Keratinocyte (primary cell): ENCODE results near the gene LRP1B.

Source experiments
- CTCF ChIP-seq, 3 experiments: IDR thresholded peaks in 1 of 3; conservative IDR thresholded peaks in 1 of 3; optimal IDR thresholded peaks in 1 of 3; 2 replicates in 2 of 3; 3 replicates in 1 of 3; pipeline versions ENCODE3 to v1.5.1; 2011; ENCODE audit warnings: low read length in 3 of 3, mild to moderate bottlenecking in 3 of 3, moderate library complexity in 2 of 3, control low read depth in 1 of 3, inconsistent platforms in 1 of 3; ENCODE audit not compliant: insufficient read depth in 2 of 3; ENCODE audit errors: extremely low read depth in 1 of 3
- EZH2 ChIP-seq: IDR thresholded peaks from one replicate; pipeline ENCODE4 v1.6.1; 2012; ENCODE audit warnings: inconsistent platforms, mild to moderate bottlenecking, low read length, moderate library complexity

- TF ChIP-seq EZH2 (no peak), CTCF (optimal IDR thresholded peaks at IDR 0.05 in 1 of 3, IDR thresholded peaks at IDR 0.05 in 1 of 3, conservative IDR thresholded peaks at IDR 0.05 in 1 of 3; ENCODE audit: extremely low read depth in 1 of 3, insufficient read depth in 2 of 3, low read length in 3 of 3) (no peak)
Observed at GRCh38 chr2:142008135-142008744, 122.6 kb downstream of the LRP1B start.
